GM19193 (cell line): ENCODE data around the gene BSPRY.
A peak's percentile ranks its signal among the peaks of the same experiment; 100 is the strongest.

Source experiments
- POLR2A ChIP-seq: IDR thresholded peaks from 4 replicates; pipeline ENCODE4 v1.6.1; 2011; ENCODE audit not compliant: insufficient read depth, insufficient read length; ENCODE audit errors: extremely low read depth

BSPRY gene

DNA sequence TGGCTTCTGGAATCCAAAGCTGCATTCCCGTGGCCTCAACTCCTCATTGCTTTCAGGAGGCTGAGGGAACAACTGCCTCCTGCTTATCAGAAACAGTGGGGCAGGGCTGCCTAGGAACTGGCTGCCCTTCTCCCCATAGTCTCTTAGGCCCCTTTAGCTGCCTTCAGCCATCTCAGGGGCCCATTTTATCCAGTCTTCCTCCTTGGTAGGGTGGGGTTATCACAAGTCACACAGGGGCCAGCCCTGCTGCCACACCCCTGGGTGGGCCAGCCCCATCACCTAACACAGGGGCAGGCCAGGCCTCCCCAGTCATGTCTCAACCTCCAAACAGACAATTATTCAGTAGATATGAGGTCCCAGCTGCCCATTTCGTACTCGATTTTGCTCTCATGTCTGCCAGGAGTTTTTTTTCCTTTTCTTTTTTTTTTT is 47.9 kb downstream of the BSPRY start:
- no peak for TF ChIP-seq POLR2A

DNA sequence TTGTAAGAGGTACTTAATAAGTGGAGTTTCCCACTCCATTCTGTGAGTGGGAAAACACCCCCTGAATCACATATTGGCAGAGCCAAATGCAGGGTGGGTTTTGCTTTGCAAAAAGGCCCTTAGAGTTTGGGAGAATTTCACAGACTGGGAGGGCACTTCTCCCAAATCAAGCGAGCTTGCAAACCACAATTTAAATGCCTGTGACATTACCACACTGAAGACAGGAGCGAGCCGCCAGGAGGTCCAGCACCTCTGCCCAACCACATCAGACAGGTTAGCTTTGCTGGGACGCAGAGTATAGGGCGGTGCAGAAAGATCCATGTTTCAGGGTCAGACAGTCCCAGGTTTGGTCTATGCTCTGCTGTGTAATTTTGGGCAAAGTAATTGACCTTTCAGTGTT is 49.5 kb downstream of the BSPRY start:
- TF ChIP-seq POLR2A: no peak

DNA sequence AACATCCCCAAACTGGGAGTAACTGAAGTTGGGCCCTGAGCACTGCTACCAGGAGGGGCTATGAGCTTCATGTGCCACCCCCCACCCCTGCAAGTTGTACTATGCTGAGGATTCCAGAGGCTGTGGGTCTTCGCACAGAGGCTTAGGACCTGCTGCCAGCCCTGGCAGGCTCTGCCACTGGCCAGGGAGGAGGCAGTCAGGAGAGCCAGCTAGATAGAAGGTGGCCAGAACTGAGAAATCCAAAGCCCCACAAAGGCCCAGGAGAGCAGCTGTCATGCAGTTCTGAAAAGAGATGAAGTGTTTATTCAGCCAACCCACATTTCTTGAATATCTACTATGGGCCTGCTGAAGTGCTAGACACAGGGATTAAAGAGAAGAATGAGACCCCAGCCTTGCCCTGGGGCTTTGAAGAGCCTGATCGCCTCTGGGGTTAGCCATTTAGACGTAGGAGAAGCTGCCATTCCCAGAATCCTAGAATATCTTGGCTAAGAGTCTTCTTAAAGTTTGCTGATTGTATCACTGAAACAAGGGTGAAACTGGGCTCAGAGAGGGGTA is 50.4 kb downstream of the BSPRY start:
- TF ChIP-seq POLR2A: no peak

DNA sequence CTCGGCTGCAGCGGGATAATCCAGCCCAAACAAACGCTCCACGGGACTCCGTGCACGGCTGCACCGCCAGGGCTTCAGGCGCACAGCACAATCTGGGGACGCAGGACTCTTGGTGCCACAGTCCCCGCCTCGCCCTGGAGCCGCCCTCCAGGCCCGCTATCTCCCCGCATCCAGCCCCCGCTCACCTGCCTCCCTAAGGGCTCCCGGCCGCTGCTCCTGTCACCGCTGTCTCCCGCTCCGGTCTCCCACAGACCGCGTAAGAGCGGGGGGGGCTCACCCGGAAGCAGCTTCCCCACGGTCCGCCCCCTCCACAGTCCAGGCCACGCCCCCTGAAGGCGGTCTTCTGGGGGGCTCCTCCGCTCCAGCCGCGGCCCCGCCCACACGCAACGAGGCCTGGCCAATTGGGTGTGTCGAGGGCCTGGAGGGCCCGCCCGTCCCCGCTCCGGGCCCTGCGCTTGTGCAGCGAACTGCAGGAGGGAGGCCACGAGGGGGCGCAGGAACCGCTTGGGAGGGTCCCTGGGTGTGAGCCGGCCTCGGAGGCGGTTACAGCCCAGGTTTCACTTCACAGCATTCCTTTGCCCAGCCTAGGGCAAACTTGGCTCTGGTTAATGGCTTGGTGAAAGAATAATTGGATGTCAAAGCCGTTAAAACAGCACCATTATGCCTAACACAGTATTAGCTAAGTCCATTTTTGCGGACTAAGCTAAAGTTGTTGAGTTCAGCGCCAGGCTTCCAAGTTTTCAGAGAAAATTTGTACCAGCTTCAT is 51.9 kb downstream of the BSPRY start, which contains the start of gene ALAD:
ALAD (minus strand) TSS at position 258 of the 766 bp plus-strand sequence. CDS start 7,725 bp downstream, outside the sequence.
- TF ChIP-seq POLR2A: peak; percentile 76

DNA sequence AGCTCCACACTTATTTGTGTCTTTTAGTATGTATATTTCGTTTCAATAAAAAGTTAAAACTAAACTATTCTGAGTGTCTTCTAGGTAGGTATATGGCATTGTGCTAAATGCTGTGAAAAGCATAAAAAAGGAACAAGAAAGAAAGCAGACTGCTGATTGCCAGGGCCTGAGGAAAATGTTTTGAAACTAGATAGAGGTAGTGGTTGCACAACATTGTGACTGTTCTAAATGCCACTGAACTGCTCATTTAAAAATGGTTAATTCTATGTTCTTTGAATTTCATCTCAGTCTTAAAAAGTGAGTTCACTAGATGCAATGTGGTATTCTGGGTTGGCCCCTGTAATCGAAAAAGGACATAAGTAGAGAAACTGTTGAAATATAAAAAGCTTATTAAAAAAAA is 54.3 kb downstream of the BSPRY start:
- TF ChIP-seq POLR2A: no peak

DNA sequence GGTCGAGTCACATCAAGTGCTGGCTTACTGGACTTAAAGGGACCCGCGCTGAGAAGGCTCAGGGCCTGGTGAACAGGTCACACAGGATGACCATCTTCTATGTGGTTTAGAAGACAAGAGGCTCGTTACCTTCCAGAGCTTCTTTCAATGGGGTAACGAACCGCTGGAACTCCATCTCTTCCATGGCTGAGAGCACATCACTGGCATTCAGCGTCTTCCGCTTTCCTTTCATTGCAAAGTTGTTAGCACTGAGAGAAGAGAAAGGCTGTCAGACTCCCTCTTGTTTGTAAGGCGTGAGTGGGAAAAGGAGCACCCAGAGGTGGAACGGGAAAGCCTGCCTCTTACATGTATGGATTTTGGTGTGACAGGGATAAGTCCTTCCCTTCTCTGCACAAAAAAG is 60.1 kb downstream of the BSPRY start:
- no peak for TF ChIP-seq POLR2A

DNA sequence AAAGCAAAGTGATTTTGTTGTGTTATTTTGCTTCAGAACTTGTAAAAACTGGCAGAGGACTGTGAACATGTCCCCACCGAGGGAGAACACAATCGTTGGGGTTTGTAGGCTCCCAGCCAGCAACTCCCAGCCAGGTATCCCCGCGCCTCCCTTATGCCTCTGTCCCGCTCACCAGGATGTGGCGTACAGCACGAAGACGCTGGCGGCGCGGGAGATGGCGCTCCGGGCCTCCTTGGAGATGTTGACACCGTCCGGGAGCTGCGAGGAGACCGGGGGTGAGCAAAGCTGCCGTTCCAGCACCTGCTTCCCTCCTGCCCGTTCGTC is 60.5 kb downstream of the BSPRY start:
- TF ChIP-seq POLR2A: no peak

DNA sequence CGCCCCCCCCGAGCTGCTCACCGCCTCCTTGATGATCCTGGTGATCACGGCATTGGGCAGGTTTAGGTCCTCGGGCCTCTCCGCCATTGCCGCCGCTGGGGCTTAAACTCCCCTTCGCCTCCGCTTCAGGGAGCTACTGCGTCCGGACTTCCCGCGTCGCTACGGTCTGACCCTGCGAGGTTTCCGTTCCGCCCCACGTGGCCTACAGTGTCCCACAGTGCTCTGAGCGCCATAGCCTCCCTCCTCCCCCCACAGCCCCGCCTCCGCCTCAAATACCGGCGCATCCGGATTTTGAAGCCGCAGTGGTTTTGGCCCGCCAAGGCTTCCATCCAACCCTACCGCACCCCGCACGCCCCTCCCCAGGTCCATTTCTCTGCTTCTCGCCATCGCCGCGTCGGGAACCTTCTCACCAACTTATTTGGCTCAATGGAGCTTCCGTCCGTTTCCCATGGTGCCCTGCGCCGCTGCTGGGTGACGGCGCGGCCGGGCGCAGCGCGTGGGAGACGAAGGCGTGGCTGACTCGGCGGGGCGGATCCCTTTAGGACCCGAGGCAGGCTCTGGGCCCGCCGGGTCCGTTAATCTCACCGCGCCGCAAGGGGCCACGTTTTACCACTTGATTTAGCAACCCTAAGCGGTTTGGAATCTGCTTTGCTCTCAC is 61.0 kb downstream of the BSPRY start, which contains the start of the genes C9orf43 and POLE3:
C9orf43 (plus strand) TSS at position 541 of the 658 bp plus-strand sequence. CDS start 2,747 bp downstream, outside the sequence.
POLE3 (minus strand) TSS at position 469 of the 658 bp plus-strand sequence; CDS start at position 87, 382 bp downstream.
- peak; percentile 78 for TF ChIP-seq POLR2A

DNA sequence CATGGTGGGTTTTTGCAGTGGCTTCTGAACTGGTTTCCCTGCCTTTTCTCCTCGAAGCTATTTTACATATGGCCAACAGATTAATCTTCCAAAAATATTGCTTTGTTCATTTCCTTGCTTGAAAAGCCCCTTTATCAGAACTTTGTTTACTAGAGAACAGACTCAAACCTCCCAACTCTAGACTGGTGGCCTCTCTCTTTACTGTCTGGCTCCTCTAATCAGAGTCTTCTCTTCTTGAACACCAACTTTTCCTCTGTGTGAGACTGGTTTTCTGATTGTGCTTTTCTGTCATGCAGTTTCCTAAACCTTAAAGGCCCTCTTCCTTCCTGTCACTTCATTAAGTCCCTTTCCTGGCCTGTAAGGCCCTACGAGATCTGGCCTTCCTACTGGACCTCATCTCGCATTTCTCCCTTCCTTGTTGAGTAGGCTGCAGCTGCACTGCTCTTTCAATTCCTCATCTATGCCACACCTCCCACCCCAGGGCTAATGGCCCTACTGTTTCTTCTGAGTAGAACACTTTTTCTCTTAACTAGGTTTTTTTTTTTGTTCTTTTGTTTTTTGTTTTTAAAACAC is 66.9 kb downstream of the BSPRY start:
- TF ChIP-seq POLR2A: peak; percentile 19

DNA sequence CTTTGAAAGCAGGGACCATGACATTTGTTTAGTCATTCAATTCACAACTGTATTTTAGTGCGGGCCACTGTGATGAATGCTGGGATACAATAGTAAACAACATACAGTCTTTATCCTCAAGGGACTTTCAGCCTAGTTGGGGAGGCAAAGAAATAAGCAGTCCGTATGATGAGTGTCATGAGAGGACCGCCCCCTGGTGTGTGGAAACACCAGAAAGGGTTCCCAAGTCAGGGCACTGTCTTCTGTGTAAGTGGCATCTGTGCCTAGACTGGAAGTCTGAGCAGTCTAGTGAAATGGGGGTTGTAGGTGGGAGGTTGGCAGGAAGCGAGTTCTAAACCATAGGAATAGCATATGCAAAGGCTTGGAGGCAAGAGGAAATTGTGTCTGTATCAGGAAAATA is 68.0 kb downstream of the BSPRY start:
- no peak for TF ChIP-seq POLR2A
